H1 (cell line): ENCODE results near the gene LDLRAD4. TPM values are rescaled to one million over a fixed set of nuclear protein-coding genes. Genes with fewer than 3 reads are reported as not detected.

Source experiments
- ASH2L ChIP-seq: fragments of 200-600, 300-600 bp; sonication (generic); IDR thresholded peaks from one replicate; pipeline ENCODE4 v1.7.1; 2017; ENCODE audit warnings: low read length
- CBX5 ChIP-seq: fragments of 300-800, 300-1000 bp; sonication (generic); IDR thresholded peaks from 2 replicates; pipeline ENCODE4 v1.7.1; 2016; ENCODE audit warnings: antibody characterized with exemption, low read length, low read depth
- CHD1 ChIP-seq: IDR thresholded peaks from 2 replicates; pipeline ENCODE4 v1.6.1; 2012; ENCODE audit warnings: low read depth, low read length, improper control_type of control experiment
- CHD2 ChIP-seq: IDR thresholded peaks from 2 replicates; pipeline ENCODE4 v1.6.1; 2012; ENCODE audit warnings: low read length, improper control_type of control experiment
- EGR1 ChIP-seq: IDR thresholded peaks from 2 replicates; pipeline ENCODE4 v1.6.1; 2011; ENCODE audit warnings: low read depth, low read length, borderline replicate concordance
- EP300 ChIP-seq, 2 experiments: IDR thresholded peaks; 1 replicate in 1 of 2; 2 replicates in 1 of 2; pipeline ENCODE4 v1.6.1; 2011 to 2012; ENCODE audit warnings: low read depth in 2 of 2, low read length in 2 of 2, mild to moderate bottlenecking in 2 of 2, borderline replicate concordance in 1 of 2, inconsistent platforms in 1 of 2, moderate library complexity in 1 of 2
- SRF ChIP-seq: IDR thresholded peaks from 2 replicates; pipeline ENCODE4 v1.6.1; 2011; ENCODE audit warnings: mild to moderate bottlenecking, low read depth, low read length, moderate library complexity
- polyA plus RNA-seq, 7 experiments: library from polyadenylated mRNA; depleted of rRNA in 3 of 7; stranded (reverse) in 5 of 7; unstranded in 2 of 7; fragments of >200 nt in 5 of 7; fragments of 200-250 nt in 2 of 7; gene quantifications; 1 replicate in 5 of 7; 2 replicates in 1 of 7; 4 replicates in 1 of 7; pipeline versions ENCODE4 v1.2.1 to v1.2.3, GENCODE V29; 2011 to 2013; ENCODE audit warnings: missing spikeins in 2 of 7, mixed read lengths in 2 of 7
- total RNA-seq: library from RNA; stranded (reverse); fragmentation: NEBNext Ultra II Directional; extraction: Animal tissue kit (Norgen Biotek cat#: 25700); gene quantifications from 2 replicates; pipeline ENCODE4 v1.2.1, GENCODE V29; 2021

Gene LDLRAD4
- total and polyA plus RNA-seq, 2 of the 8 experiments (the other 6 are each of a cell fraction or from before 2014, with no cell fraction given) = 0.77 to 1.4 TPM

DNA sequence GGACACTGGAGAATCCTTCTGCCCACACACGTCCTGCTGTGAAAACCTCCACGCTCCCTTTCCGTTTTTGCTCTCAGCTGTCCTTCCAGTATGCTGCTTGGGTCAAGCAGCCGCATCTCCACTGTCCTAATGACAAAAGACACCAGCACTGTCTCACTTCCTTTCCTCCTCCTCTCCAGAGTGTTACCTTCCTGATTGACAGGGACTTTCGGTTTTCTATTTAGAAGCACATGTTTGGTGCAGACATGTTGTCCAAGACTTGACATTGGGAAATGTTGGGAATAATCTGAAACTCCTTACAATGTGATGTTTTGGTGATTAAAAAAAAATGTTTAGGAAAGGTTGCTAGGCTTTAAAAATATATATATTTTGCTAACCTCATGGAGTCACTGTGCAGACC is 281.2 kb downstream of the LDLRAD4 start (continued):
- TF ChIP-seq EGR1 (no peak), CHD2 (no peak), SRF (no peak), CHD1 (no peak), ASH2L (no peak), EP300 (IDR thresholded peaks at IDR 0.05; ENCODE audit: borderline replicate concordance in 1 of 2, low read depth in 2 of 2, low read length in 2 of 2) (no peak), CBX5 (no peak)
